Neuronal stem cell (in vitro differentiated cells): ENCODE data around the gene RASL11B.

Source experiments
- DNase-seq: peaks from one replicate; pipeline ENCODE4 v3.0.0-alpha.2; 2013; ENCODE audit warnings: low spot score
- H2AFZ ChIP-seq: one replicate; pipeline ENCODE4 v1.6.1; 2013; ENCODE audit warnings: mild to moderate bottlenecking, low read length, inconsistent platforms
- H2AK5ac ChIP-seq: 2 replicates; pipeline ENCODE4 v1.6.1; 2013; ENCODE audit warnings: low read depth, mild to moderate bottlenecking, inconsistent platforms, low read length, moderate library complexity, mixed read lengths
- H2BK120ac ChIP-seq: 2 replicates; pipeline ENCODE4 v1.6.1; 2013; ENCODE audit warnings: low read depth, mild to moderate bottlenecking, inconsistent platforms, low read length, moderate library complexity, mixed read lengths
- H2BK12ac ChIP-seq: one replicate; pipeline ENCODE4 v1.6.1; 2013; ENCODE audit warnings: low read length, inconsistent platforms
- H2BK15ac ChIP-seq: 2 replicates; pipeline ENCODE4 v1.6.1; 2013; ENCODE audit warnings: mild to moderate bottlenecking, low read length, inconsistent platforms, mixed read lengths
- H2BK5ac ChIP-seq: one replicate; pipeline ENCODE4 v1.6.1; 2013; ENCODE audit warnings: inconsistent platforms, mild to moderate bottlenecking, low read length, moderate library complexity
- H3K14ac ChIP-seq: one replicate; pipeline ENCODE4 v1.6.1; 2013; ENCODE audit warnings: low read length, inconsistent platforms
- H3K18ac ChIP-seq: 2 replicates; pipeline ENCODE4 v1.6.1; 2013; ENCODE audit warnings: low read length, inconsistent platforms
- H3K23ac ChIP-seq: 2 replicates; pipeline ENCODE4 v1.6.1; 2013; ENCODE audit warnings: low read depth, mild to moderate bottlenecking, mixed read lengths, low read length, inconsistent platforms; ENCODE audit not compliant: poor library complexity
- H3K27ac ChIP-seq: replicated peaks from 3 replicates; pipeline ENCODE4 v1.5.1; 2013; ENCODE audit warnings: low read length, inconsistent platforms
- H3K27me3 ChIP-seq, 3 experiments: 2 replicates each; pipeline ENCODE4 v1.6.1; 2013; ENCODE audit warnings: low read length in 3 of 3, mild to moderate bottlenecking in 2 of 3, inconsistent platforms in 1 of 3, low read depth in 1 of 3, mixed read lengths in 1 of 3, moderate library complexity in 1 of 3; ENCODE audit not compliant: control insufficient read depth in 3 of 3, insufficient read depth in 3 of 3
- H3K36me3 ChIP-seq, 2 donors: replicated peaks in 1 of 2; 2 replicates each; pipeline ENCODE4 v1.6.1; 2013; ENCODE audit warnings: low read length in 2 of 2; ENCODE audit not compliant: control insufficient read depth in 2 of 2, insufficient read depth in 2 of 2
- H3K4ac ChIP-seq: 2 replicates; pipeline ENCODE4 v1.6.1; 2013; ENCODE audit warnings: inconsistent platforms, mild to moderate bottlenecking, low read length, moderate library complexity
- H3K4me1 ChIP-seq, 2 donors: 1 replicate in 1 of 2; 2 replicates in 1 of 2; pipeline ENCODE4 v1.6.1; 2013; ENCODE audit warnings: low read length in 2 of 2, low read depth in 1 of 2; ENCODE audit not compliant: control insufficient read depth in 2 of 2, insufficient read depth in 1 of 2
- H3K4me2 ChIP-seq: one replicate; pipeline ENCODE4 v1.6.1; 2013; ENCODE audit warnings: mild to moderate bottlenecking, low read length, inconsistent platforms; ENCODE audit not compliant: insufficient read depth, poor library complexity, severe bottlenecking
- H3K4me3 ChIP-seq, 2 donors: 2 replicates each; pipeline ENCODE4 v1.5.1; 2013; ENCODE audit warnings: low read length in 2 of 2, mild to moderate bottlenecking in 2 of 2, inconsistent platforms in 1 of 2, moderate library complexity in 1 of 2
- H3K79me1 ChIP-seq: one replicate; pipeline ENCODE4 v1.6.1; 2013; ENCODE audit warnings: low read depth, mild to moderate bottlenecking, inconsistent platforms, low read length, moderate library complexity
- H3K9ac ChIP-seq: one replicate; pipeline ENCODE4 v1.6.1; 2013; ENCODE audit warnings: mild to moderate bottlenecking, low read depth, low read length, inconsistent platforms; ENCODE audit not compliant: poor library complexity
- H3K9me3 ChIP-seq, 2 donors: replicated peaks in 1 of 2; 2 replicates each; pipeline versions ENCODE3 to v1.6.1; 2013; ENCODE audit warnings: low read length in 2 of 2, mild to moderate bottlenecking in 2 of 2, inconsistent platforms in 1 of 2, low read depth in 1 of 2, mixed read lengths in 1 of 2, moderate library complexity in 1 of 2; ENCODE audit not compliant: control insufficient read depth in 2 of 2, insufficient read depth in 1 of 2
- H4K8ac ChIP-seq: one replicate; pipeline ENCODE4 v1.6.1; 2013; ENCODE audit warnings: low read depth, mild to moderate bottlenecking, inconsistent platforms, low read length, moderate library complexity
- H4K91ac ChIP-seq: one replicate; pipeline ENCODE4 v1.6.1; 2013; ENCODE audit warnings: low read length, low read depth, mild to moderate bottlenecking, inconsistent platforms; ENCODE audit not compliant: poor library complexity
- WGBS, 2 donors: extraction: QIAGEN DNeasy Blood & Tissue Kit; methylation state at CpG; one replicate each; pipeline ENCODE4 v1.1.7; 2013; ENCODE audit warnings: missing lambda C conversion rate in 2 of 2, mixed read lengths in 1 of 2; ENCODE audit not compliant: insufficient read length in 2 of 2, insufficient replicate concordance in 1 of 2; ENCODE audit errors: extremely low coverage in 2 of 2; 5-methylcytosine and 5-hydroxymethylcytosine counted together

RASL11B gene

GRCh38 chr4:52841682-52842456 is 20.2 kb upstream of the RASL11B start:
- no peak overlapping the region for H2BK15ac ChIP-seq
- no peak overlapping the region for H4K91ac ChIP-seq
- peaks cover 14 to 26% of the 10 kb centered on the region in 2 donors for H3K4me1 ChIP-seq
- no peak overlapping the region for H2BK12ac ChIP-seq
- H3K9ac ChIP-seq, result no peak overlapping the region
- WGBS, 2 donors, result no CpG with 5 or more reads among the region's 18 CpGs
- no peak overlapping the region for H4K8ac ChIP-seq
- no peaks in the 10 kb centered on the region for H3K79me1 ChIP-seq
- H3K4me2 ChIP-seq, result no peak overlapping the region
- no peak overlapping the region for H2BK120ac ChIP-seq
- H2AFZ ChIP-seq, result peak overlapping the region; percentile 5
- H3K18ac ChIP-seq, result peak overlapping the region; percentile 4
- H3K9me3 ChIP-seq, result no peaks in the 10 kb centered on the region
- peaks cover 0 to 2% (median 0%) of the 10 kb centered on the region in 3 experiments for H3K27me3 ChIP-seq
- H3K36me3 ChIP-seq, result no peaks in the 10 kb centered on the region
- no peak overlapping the region for H3K4me3 ChIP-seq
- no peak overlapping the region for H3K27ac ChIP-seq
- H2BK5ac ChIP-seq, result no peak overlapping the region
- H2AK5ac ChIP-seq, result no peak overlapping the region
- no peak overlapping the region for H3K23ac ChIP-seq
- no peak overlapping the region for H3K14ac ChIP-seq
- H3K4ac ChIP-seq, result no peak overlapping the region
- DNase-seq, result no peak

GRCh38 chr4:52842792-52843191 is 19.3 kb upstream of the RASL11B start:
- no peak overlapping the region for H2BK12ac ChIP-seq
- no peaks in the 10 kb centered on the region for H3K79me1 ChIP-seq
- H3K4me3 ChIP-seq, result no peak overlapping the region
- WGBS, 2 donors, result no CpG with 5 or more reads among the region's 3 CpGs
- no peaks in the 10 kb centered on the region for H3K9me3 ChIP-seq
- no peak overlapping the region for H2BK5ac ChIP-seq
- H2AFZ ChIP-seq, result peak overlapping the region; percentile 85
- H3K4ac ChIP-seq, result no peak overlapping the region
- no peaks in the 10 kb centered on the region for H3K36me3 ChIP-seq
- H3K27me3 ChIP-seq, result peaks cover 0 to 2% (median 0%) of the 10 kb centered on the region in 3 experiments
- H4K8ac ChIP-seq, result no peak overlapping the region
- no peak overlapping the region for H4K91ac ChIP-seq
- peaks cover 14 to 24% of the 10 kb centered on the region in 2 donors for H3K4me1 ChIP-seq
- DNase-seq, result no peak
- H2AK5ac ChIP-seq, result no peak overlapping the region
- H2BK15ac ChIP-seq, result no peak overlapping the region
- no peak overlapping the region for H3K4me2 ChIP-seq
- no peak overlapping the region for H3K9ac ChIP-seq
- H3K18ac ChIP-seq, result peak overlapping the region; percentile 11
- H3K27ac ChIP-seq, result no peak overlapping the region
- no peak overlapping the region for H3K23ac ChIP-seq
- H3K14ac ChIP-seq, result no peak overlapping the region
- no peak overlapping the region for H2BK120ac ChIP-seq

GRCh38 chr4:52843351-52843750 is 18.8 kb upstream of the RASL11B start:
- Histone ChIP-seq H4K91ac (no peak overlapping the region), H3K9ac (no peak overlapping the region), H4K8ac (no peak overlapping the region), H2AK5ac (no peak overlapping the region), H2BK5ac (no peak overlapping the region), H3K4ac (no peak overlapping the region), H2BK120ac (no peak overlapping the region), H3K27me3 (peaks cover 0 to 2% (median 0%) of the 10 kb centered on the region in 3 experiments), H3K18ac (no peak overlapping the region), H3K14ac (no peak overlapping the region), H3K79me1 (no peaks in the 10 kb centered on the region), H3K4me2 (no peak overlapping the region), H3K23ac (no peak overlapping the region), H2AFZ (peak overlapping the region; percentile 85), H3K4me1 (peaks cover 13 to 22% of the 10 kb centered on the region in 2 donors), H3K27ac (no peak overlapping the region), H3K9me3 (no peaks in the 10 kb centered on the region), H2BK12ac (no peak overlapping the region), H2BK15ac (no peak overlapping the region), H3K36me3 (no peaks in the 10 kb centered on the region), H3K4me3 (no peak overlapping the region)
- no peak for DNase-seq
- no CpG with 5 or more reads among the region's 2 CpGs for WGBS, 2 donors

GRCh38 chr4:52843958-52844357 is 18.2 kb upstream of the RASL11B start:
- Histone ChIP-seq H4K91ac (no peak overlapping the region), H2AK5ac (peak overlapping the region; percentile 39), H2BK12ac (peak overlapping the region; percentile 11), H3K27ac (no peak overlapping the region), H3K23ac (no peak overlapping the region), H2BK120ac (no peak overlapping the region), H3K36me3 (no peaks in the 10 kb centered on the region), H3K4me2 (no peak overlapping the region), H3K9me3 (no peaks in the 10 kb centered on the region), H3K4ac (no peak overlapping the region), H3K4me3 (no peak overlapping the region), H3K4me1 (peaks cover 9 to 17% of the 10 kb centered on the region in 2 donors), H2BK15ac (no peak overlapping the region), H3K27me3 (peaks cover 0 to 2% (median 0%) of the 10 kb centered on the region in 3 experiments), H4K8ac (no peak overlapping the region), H3K79me1 (no peaks in the 10 kb centered on the region), H3K9ac (no peak overlapping the region), H2AFZ (no peak overlapping the region), H2BK5ac (no peak overlapping the region), H3K18ac (no peak overlapping the region), H3K14ac (no peak overlapping the region)
- DNase-seq, result no peak
- WGBS, 2 donors, result no CpG with 5 or more reads among the region's 3 CpGs
